Stomach smooth muscle (tissue), 2 donors: ENCODE results near the gene KAT6B.
A peak's percentile ranks its signal among the peaks of the same experiment; 100 is the strongest.

ENCODE experiments used
- H3K27ac ChIP-seq: one replicate; pipeline ENCODE4 v1.7.0; 2013; ENCODE audit warnings: mild to moderate bottlenecking, low read length, inconsistent platforms
- H3K27me3 ChIP-seq, 2 donors: one replicate each; pipeline ENCODE4 v1.7.0; 2013; ENCODE audit warnings: low read length in 2 of 2; ENCODE audit not compliant: insufficient read depth in 2 of 2, control insufficient read depth in 1 of 2
- H3K36me3 ChIP-seq, 2 donors: one replicate each; pipeline ENCODE4 v1.7.0; 2013; ENCODE audit warnings: low read length in 2 of 2; ENCODE audit not compliant: control insufficient read depth in 2 of 2, insufficient read depth in 2 of 2
- H3K4me1 ChIP-seq: one replicate; pipeline ENCODE4 v1.7.0; 2013; ENCODE audit warnings: low read length; ENCODE audit not compliant: control insufficient read depth, insufficient read depth
- H3K4me3 ChIP-seq, 2 donors: one replicate each; pipeline ENCODE4 v1.7.0; 2013; ENCODE audit warnings: low read length in 2 of 2
- H3K9ac ChIP-seq, 2 donors: one replicate each; pipeline ENCODE4 v1.7.0; 2013; ENCODE audit warnings: low read length in 2 of 2, mild to moderate bottlenecking in 1 of 2
- H3K9me3 ChIP-seq, 2 donors: one replicate each; pipeline ENCODE4 v1.7.0; 2013; ENCODE audit warnings: low read length in 2 of 2; ENCODE audit not compliant: control insufficient read depth in 2 of 2
- donor health status: healthy.
- donor health status: Pancreatic carcinoma.

Gene KAT6B

DNA sequence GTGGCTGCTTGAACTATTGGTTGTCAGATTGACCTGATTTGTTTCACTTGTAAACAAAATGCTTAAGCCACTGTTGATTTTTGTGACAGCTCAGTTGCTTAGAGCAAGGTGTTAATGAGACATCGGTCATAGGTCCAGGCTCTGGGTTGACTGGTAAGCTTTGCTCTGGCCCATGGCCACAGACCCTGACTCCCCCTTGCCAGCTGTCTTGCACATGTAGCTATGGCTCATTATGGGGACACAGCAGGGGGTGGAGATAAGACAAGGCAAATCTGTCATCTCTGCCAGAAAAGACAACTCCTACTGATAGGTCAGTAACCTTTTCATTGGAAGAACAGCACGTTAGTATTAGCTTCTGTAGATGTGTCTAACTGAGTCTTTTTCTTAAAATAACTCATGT is 95.3 kb downstream of the KAT6B start:
- peaks cover 31% of the 10 kb centered on the region for H3K4me1 ChIP-seq
- H3K27me3 ChIP-seq = no peaks in the 10 kb centered on the region
- no peak overlapping the region for H3K9ac ChIP-seq
- no peak overlapping the region for H3K27ac ChIP-seq
- H3K9me3 ChIP-seq = no peaks in the 10 kb centered on the region
- H3K36me3 ChIP-seq = no peaks in the 10 kb centered on the region
- no peak overlapping the region for H3K4me3 ChIP-seq

DNA sequence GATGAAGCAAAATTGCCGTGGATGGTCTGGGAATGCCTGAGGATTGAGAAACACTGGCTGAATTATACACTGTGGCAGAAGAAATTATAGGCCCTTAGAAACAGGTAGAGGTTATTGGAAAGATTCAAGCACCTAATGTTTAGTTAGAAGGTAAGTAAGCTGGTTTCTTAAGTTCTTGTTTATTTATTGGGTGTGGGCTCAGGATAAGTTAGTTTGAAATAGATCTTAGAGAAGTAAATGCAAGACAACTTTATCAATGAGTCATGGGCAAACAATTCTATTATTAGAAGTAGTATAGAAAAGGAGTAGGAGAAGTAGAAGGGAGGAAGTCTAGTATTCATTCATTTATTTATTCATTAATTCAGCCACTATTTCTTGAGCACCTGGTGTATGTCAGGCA is 96.5 kb downstream of the KAT6B start:
- Histone ChIP-seq H3K4me1 (peaks cover 39% of the 10 kb centered on the region), H3K4me3 (peak overlapping the region in 1 of 2 donors; percentile 13), H3K27ac (peak overlapping the region; percentile 66)

DNA sequence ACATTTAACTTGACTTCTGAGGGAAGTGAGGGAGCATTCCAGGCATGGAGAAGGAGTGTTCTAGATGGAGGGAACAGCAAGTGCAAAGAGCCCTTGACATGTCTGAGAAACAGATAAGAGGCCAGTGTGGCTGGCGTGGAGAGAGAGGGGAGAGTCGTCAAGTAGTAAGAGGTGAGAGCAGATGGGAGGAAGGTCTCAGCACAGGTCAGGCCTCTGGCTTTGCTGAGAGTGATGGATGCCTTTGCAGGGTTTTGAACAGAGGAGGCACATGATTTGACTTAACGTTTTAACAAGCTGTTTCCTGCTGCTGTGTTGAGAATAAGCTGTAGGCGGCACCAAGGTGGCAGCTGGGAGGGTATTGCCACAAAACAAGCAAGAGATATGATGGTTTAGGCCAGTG is 97.2 kb downstream of the KAT6B start:
- peak overlapping the region in 1 of 2 donors; percentile 1 for H3K9ac ChIP-seq
- peaks cover 39% of the 10 kb centered on the region for H3K4me1 ChIP-seq
- peak overlapping the region; percentile 13 to 30 for H3K4me3 ChIP-seq
- no peaks in the 10 kb centered on the region for H3K27me3 ChIP-seq
- peak overlapping the region; percentile 66 for H3K27ac ChIP-seq
- H3K9me3 ChIP-seq = no peaks in the 10 kb centered on the region
- H3K36me3 ChIP-seq = no peaks in the 10 kb centered on the region

More for the DNA sequence above, 96.5 kb downstream of the KAT6B start:
- Histone ChIP-seq H3K27me3 (no peaks in the 10 kb centered on the region), H3K9ac (peak overlapping the region in 1 of 2 donors; percentile 1), H3K36me3 (no peaks in the 10 kb centered on the region), H3K9me3 (no peaks in the 10 kb centered on the region)

DNA sequence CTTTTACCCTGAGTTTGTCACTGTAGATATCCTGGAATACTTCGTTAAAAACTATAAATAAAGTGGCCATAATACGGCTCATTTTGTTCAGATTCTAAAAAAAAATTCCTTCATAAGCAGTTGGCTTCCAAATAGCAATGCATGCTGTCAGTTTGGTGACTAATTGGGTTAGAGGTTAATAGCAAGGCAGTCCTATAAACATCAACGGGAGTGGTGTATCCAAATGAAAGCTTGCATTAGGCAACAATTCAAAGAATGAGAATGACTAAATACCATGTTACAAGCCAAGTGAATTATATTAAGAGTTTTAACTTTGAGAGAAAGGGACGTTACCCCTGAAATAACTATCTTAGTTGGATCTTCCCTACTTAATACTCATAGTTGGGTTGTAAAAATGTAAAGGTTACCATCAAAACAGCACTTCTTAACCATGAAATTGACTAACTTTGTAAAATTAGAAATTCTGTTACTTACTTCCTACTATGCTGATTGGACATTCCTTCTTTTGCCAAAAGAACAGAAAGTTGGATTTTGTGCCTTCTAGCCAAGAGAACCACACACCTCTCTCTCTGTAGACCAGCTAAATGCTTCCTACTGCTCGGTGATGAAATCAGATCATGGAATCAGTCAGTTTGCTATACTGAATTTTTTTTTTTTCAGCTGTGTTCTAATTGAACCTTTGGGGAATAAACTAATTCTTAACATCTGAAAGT is 98.0 kb downstream of the KAT6B start:
- Histone ChIP-seq H3K27me3 (no peaks in the 10 kb centered on the region), H3K4me1 (peaks cover 39% of the 10 kb centered on the region), H3K4me3 (peak overlapping the region; percentile 30 to 38), H3K36me3 (no peaks in the 10 kb centered on the region), H3K27ac (peak overlapping the region; percentile 66), H3K9me3 (no peaks in the 10 kb centered on the region), H3K9ac (peak overlapping the region; percentile 3 to 24)

DNA sequence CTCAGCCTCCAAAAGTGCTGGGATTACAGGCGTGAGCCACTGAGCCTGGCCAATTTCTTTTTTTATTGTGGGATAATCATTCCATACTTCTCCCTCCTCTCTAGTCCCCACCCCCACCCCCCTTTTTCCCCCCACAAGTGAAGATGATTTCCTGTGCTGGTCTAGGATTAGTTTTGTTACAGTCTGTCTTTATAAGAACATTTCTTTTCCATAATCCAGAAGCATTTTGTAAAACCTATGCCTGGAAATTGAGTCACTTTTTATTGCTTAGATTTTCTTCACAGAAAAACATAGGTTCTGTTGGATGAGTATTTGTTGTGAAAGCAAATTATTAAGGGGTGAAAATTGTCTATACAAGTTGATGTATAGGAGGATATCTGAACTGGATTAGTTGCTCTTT is 98.9 kb downstream of the KAT6B start:
- peaks cover 42% of the 10 kb centered on the region for H3K4me1 ChIP-seq
- H3K4me3 ChIP-seq = no peak overlapping the region
- H3K27ac ChIP-seq = peak overlapping the region; percentile 66
- H3K9me3 ChIP-seq = no peaks in the 10 kb centered on the region
- H3K27me3 ChIP-seq = no peaks in the 10 kb centered on the region
- peak overlapping the region in 1 of 2 donors; percentile 23 for H3K9ac ChIP-seq
- no peaks in the 10 kb centered on the region for H3K36me3 ChIP-seq

DNA sequence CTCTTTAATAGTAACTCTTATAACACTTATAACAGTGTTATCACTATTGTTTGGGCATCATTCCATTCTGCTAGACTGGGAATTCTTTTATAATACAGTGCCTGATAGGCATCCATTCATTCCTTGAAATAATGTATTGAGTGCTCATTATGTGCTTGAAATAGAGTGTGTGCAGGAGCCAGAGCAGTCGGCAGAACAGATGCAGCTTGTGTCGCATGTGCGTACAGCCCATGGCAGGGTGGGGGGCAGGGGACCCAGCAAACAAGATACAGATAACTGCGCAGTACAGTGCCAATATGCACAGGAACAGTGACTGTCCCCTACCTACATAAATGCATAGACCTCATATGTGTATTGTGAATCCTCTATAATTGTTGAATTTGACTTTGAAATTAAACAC is 99.3 kb downstream of the KAT6B start:
- H3K27ac ChIP-seq = peak overlapping the region; percentile 66
- peaks cover 43% of the 10 kb centered on the region for H3K4me1 ChIP-seq
- peak overlapping the region in 1 of 2 donors; percentile 23 for H3K9ac ChIP-seq
- no peak overlapping the region for H3K4me3 ChIP-seq
- no peaks in the 10 kb centered on the region for H3K27me3 ChIP-seq
- no peaks in the 10 kb centered on the region for H3K36me3 ChIP-seq
- no peaks in the 10 kb centered on the region for H3K9me3 ChIP-seq

DNA sequence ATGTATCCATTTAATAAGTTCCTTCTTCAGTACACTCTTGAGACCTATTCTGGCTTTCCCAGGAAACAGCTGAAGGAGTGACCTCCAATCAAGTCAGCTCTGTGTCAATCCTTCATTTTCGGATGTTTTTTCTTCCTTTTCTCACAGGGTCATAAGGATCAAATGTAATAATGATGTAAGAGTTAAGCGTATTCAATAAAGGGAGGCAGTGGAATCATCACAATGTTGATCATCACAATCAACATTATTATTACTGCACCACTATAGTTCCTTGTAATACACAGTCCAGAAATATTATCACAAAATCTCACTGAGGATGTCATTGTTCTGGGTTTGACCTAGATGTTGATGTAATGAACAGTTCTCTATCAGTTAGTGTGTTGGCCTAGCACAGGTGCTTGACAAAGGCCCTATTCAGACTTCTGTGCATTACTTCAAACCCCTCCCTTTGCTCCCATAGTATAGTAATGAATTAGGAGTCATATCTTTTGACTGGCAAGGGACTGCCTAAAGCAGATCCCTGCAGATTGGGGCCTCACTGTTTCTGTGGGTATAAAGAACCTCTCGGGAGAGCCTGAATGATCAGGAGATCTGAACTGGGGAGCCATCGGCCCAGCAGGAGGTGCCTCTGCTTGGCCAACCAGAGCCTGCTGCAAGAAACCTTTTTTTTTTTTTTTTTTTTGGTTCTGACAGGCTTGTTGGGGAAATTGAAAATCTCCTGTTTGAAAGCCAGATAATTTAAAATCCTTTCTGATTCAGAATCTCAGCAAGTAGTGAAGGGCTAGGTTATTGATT is 100.6 kb downstream of the KAT6B start:
- H3K27ac ChIP-seq = peak overlapping the region; percentile 84
- H3K4me1 ChIP-seq = peaks cover 42% of the 10 kb centered on the region
- H3K27me3 ChIP-seq = no peaks in the 10 kb centered on the region
- H3K9me3 ChIP-seq = no peaks in the 10 kb centered on the region
- no peak overlapping the region for H3K4me3 ChIP-seq
- no peak overlapping the region for H3K9ac ChIP-seq
- no peaks in the 10 kb centered on the region for H3K36me3 ChIP-seq

DNA sequence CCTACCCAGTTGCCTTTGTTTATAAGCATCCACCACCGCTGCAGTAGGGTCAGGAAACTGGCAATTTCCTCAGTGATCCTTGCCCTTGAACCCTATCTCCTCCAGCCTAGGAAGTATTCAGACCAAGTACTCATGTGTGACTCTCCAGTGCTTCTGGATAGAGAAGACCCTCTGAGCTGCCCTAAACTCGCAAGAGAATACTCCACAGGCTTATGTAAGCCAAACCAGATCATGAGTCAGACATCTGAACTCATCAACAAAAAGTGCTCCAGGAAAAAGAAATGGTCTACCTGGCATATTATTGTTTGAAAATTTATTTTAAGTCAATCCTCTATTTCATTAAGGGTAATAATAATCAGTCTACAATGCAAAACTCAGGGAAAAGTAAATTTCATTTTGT is 101.3 kb downstream of the KAT6B start:
- Histone ChIP-seq H3K9ac (no peak overlapping the region), H3K4me1 (peaks cover 43% of the 10 kb centered on the region), H3K9me3 (no peaks in the 10 kb centered on the region), H3K27ac (peak overlapping the region; percentile 84), H3K27me3 (no peaks in the 10 kb centered on the region), H3K36me3 (no peaks in the 10 kb centered on the region), H3K4me3 (peak overlapping the region in 1 of 2 donors; percentile 3)

DNA sequence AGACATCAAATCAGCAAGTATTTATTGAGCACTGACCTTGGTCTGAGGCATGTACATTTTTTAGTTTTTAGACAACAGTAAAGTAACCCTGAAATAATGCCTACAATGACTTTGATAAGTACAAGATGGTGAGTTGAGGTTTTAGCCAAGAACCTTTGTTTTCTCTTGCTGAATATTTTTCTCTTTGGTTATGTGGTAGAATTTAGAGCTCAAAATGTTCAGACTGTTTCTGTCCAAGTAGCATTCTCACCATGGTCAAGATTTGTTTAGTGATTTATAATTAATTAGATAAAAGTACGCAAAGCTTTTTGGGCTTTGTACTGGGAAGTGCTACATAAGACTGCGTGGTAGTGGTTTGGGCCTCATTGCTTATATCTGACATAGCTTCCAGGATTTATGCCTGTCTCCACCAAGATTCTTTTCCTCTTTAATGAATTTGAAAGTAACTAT is 102.4 kb downstream of the KAT6B start:
- Histone ChIP-seq H3K4me3 (peak overlapping the region in 1 of 2 donors; percentile 16), H3K9ac (peak overlapping the region; percentile 14 to 41), H3K9me3 (no peaks in the 10 kb centered on the region), H3K27ac (peak overlapping the region; percentile 84), H3K4me1 (peaks cover 44% of the 10 kb centered on the region), H3K36me3 (no peaks in the 10 kb centered on the region), H3K27me3 (no peaks in the 10 kb centered on the region)

DNA sequence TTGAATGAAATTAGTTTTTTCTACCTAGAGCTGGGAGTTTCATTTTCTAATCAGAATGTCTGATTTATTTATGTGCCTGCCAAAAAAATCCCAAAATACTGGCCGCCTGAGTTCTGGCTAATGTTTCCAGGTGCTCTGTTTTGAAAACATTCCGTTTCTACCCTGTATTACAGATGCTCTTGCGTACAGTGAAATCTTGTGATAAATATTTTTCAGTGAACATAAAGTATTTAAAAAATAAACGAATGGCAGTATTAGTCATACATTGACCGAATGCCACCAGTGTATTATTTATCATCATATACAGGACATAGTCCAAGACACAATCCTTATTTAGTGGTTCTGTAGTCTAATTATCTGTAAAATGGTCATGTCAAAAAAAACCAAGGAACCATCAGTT is 102.8 kb downstream of the KAT6B start:
- peak overlapping the region in 1 of 2 donors; percentile 16 for H3K4me3 ChIP-seq

More for the DNA sequence above, 102.8 kb downstream of the KAT6B start:
- Histone ChIP-seq H3K27me3 (no peaks in the 10 kb centered on the region), H3K36me3 (no peaks in the 10 kb centered on the region), H3K27ac (peak overlapping the region; percentile 84), H3K9me3 (no peaks in the 10 kb centered on the region), H3K4me1 (peaks cover 39% of the 10 kb centered on the region), H3K9ac (peak overlapping the region; percentile 14 to 41)
